ENCODE data around the gene GRIA2. TPM values are rescaled to one million over a fixed set of nuclear protein-coding genes. Genes with fewer than 3 reads are reported as not detected.
"Not testable (repeated sequence)": the region's sequence is repeated elsewhere in the genome, so short reads cannot be mapped to it uniquely, and the experiment has no call there.

Gene GRIA2
- 0.18 TPM for total RNA-seq

DNA sequence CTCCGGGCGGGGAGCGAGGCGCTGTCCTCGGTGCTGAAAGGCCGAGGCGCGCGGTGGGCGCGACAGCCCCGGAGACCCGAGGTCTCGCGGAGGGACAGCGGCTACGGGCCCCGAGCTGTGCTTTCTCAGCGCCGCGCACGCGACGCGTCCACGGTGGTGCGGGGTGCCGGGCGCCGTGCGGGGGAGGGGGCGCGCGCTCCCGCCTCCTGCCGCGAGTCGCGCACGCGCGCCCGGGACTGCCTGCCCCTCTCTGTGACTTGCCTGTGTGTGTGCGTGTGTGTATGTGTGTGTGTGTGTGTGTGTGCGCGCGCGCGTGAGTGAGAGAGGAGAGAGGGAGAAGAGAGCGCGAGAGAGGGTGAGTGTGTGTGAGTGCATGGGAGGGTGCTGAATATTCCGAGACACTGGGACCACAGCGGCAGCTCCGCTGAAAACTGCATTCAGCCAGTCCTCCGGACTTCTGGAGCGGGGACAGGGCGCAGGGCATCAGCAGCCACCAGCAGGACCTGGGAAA lies at the start of gene GRIA2:
Gene GRIA2 (plus strand): TSS at position 358 of the 511 bp plus-strand sequence. CDS start 315 bp downstream, outside the sequence.
- DNase-seq (ENCODE audit: low spot score) = no peak

DNA sequence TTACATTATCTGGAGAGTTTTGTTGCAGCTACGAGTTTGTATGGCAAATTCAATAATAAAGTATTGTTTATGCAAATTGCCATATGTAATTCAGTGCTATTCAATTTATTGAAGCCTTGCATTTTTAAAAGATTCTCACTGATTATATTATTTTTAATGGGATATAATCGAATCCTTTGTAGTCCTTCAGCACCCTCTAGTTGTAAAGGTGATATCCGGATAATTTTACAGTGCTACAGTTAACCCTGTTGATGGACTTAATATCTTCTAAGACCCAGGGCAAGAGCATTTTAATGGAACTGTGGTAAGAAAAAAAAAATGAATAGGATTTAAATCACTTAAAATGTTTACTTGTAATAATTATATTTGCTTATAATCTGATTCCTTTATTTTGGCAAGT lies 48.5 kb upstream of the GRIA2 start:
- no peak for DNase-seq (ENCODE audit: low spot score)

DNA sequence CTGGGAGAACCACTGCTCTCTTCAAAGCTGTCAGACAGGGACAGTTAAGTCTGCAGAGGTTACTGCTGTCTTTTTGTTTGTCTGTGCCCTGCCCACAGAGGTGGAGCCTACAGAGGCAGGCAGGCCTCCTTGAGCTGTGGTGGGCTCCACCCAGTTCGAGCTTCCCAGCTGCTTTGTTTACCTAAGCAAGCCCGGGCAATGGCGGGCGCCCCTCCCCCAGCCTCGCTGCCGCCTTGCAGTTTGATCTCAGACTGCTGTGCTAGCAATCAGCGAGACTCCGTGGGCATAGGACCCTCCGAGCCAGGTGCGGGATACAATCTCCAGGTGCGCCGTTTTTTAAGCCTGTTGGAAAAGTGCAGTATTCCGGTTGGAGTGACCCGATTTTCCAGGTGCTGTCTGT lies 40.3 kb upstream of the GRIA2 start:
- DNase-seq (ENCODE audit: low spot score) = not testable (repeated sequence)

DNA sequence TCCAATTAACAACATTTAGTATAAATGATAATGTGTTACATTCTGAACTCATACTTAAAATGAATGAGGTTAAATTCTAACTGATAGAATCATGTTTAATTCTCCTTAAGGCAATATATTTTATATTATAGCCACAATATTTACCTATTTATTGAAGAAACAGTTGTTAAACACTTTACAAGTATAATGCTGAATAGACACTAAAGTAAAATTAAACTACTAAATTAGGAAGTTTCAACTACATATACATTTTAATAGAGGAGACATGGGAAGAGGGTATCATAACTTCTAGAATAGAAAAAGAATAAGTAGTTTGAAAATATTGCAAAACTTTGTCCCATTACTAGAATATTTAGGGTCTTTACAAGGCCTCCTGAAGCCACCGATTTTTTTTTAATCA lies 36.2 kb upstream of the GRIA2 start:
- no peak for DNase-seq (ENCODE audit: low spot score)

DNA sequence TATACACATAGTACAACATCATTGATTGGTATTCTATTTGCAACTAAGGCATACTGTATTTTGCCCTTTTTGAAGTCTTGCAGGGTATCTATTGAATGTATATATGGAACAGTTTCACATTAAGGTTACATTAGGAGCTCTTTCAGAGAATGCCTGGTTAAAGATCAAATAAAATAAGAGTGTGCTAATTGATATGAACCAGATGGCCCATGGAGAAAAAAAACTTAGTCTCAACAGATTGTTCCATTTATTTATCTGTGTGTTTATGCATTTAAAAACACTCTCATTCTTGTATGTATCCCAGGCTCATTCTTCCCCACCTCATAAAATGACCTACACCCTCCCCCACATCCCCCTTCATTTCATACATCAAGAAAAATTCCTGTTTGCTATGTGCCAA lies 35.2 kb upstream of the GRIA2 start:
- no peak for DNase-seq (ENCODE audit: low spot score)

DNA sequence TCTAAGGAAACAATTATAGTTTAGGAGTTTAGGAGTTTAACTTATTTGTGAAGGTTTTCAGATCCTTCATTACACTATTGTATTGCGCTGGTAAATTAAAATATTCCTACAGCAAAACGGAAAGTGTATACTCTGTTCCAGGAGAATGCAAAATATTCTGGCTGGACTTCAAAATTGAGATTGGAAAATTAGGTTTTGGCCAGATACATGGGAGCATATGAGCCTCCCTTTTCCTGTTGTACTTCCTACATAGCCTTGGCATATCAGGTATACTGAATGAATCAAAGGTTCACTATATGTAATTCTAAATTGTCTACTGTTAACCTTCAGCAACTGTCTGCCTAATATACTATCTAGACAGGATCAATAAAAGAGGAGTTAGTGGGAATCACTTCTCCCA lies 25.2 kb upstream of the GRIA2 start:
- no peak for DNase-seq (ENCODE audit: low spot score)

DNA sequence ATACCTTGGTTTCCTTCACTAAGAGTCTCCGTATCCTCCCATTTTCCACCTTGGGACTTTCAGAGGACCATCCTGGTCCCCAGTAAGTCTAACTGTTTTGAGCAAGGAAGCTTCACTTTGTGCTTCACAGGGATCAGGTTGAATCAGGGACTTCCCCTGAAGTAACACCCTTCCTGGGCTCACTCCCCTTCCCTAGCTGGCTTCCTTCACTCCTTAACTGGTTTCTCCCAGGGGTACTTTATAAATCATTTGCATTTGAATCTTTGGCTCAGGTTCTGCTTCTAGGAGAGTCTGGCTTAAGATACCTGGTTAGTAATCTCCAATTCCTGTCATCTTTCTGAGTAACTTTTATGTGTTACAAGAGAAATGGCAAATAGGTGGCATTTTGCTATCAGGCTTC lies 24.5 kb upstream of the GRIA2 start:
- no peak for DNase-seq (ENCODE audit: low spot score)

DNA sequence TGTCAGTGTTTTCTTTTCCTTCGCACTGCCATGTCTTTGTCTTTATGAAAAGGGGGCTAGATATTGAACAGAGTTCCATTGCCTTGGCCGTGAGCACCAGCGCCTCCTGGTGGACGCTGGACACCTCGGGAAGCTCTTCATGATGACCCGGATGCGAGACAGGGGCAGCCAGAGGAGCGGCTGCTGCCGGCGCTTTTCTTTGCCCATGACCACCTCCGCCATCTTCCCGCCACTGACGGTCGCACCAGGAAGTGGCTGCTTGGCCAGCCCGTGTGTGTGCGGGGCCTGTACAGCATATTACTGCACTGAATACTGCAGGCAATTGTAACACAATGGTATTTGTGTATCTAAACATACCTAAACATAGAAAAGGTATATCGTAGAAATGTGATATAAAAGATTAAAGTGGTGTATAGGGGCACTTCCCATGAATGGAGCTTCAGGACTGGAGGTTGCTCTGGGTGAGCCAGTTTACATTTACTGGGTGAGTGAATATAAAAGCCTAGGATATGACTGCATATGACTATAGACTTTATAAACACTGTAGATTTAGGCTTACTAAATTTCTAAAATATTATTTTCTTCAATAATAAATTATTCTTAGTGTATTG lies 15.8 kb upstream of the GRIA2 start:
- DNase-seq (ENCODE audit: low spot score) = no peak

DNA sequence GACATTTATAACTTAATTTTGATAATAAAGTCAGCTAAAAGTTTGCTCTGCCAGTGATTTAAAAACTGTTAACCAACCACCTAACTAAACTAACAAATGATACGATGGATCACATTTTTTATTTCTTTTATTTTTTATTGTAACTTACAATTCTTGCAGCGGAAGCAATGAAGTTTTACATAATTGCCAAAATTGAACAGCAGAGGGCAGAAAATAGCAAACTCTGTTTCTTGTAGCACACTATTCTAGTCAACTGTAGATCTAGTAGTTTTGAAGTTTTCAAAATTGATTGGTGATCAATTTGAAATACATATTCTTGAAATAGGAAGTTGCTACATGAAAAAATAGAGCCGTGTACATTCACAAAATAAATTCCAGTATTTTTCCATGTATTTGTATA lies 2.8 kb upstream of the GRIA2 start:
- no peak for DNase-seq (ENCODE audit: low spot score)

DNA sequence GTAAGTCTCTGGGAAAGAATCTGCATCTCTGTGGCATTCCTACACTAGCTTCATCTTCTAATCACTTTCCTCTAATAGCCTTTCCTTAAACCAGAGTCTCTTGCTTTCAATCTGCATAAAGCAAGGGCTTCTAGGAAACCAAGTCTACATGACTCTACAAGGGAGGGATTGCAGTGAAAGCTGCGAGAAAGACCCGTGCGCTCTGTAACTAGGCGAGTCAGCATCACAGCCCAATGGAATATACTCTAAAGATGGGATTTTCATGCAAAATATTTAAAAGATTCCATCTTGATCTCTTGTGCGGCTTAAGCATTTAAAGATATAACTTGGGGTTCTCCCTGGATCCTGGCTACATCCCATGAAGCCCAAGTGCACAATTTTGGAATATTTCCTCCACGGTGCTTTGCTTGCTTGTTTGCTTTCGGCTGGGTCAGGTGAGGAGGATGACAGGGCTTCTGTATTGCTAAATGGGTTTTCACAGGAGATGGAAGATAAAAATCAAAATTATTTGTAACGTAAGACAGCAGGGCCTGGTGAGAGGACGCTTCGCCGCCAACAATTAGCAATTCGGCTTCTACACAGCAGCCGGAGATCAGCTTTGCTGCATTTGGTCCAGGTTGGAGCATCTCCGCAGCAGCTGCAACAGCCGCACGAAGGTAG lies 687 bp upstream of the GRIA2 start:
- no peak for DNase-seq (ENCODE audit: low spot score)

DNA sequence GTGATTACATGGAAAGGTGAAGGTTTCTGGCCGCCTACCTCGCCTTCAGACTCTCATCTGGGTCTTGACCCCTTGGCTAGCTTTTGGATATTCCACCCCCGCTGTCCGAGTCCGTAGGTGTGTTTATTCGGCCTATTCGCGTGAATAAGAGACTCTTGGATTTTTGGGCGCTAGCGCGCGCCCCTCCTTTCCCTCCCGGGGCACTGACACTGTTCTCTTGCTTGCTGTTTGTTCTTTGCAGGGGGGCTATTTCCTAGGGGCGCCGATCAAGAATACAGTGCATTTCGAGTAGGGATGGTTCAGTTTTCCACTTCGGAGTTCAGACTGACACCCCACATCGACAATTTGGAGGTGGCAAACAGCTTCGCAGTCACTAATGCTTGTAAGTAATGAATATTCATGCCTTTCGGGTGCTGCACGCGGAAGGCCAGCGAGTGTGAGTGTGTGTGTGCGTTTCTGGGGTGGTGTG lies 932 bp downstream of the GRIA2 start:
- no peak for DNase-seq (ENCODE audit: low spot score)

DNA sequence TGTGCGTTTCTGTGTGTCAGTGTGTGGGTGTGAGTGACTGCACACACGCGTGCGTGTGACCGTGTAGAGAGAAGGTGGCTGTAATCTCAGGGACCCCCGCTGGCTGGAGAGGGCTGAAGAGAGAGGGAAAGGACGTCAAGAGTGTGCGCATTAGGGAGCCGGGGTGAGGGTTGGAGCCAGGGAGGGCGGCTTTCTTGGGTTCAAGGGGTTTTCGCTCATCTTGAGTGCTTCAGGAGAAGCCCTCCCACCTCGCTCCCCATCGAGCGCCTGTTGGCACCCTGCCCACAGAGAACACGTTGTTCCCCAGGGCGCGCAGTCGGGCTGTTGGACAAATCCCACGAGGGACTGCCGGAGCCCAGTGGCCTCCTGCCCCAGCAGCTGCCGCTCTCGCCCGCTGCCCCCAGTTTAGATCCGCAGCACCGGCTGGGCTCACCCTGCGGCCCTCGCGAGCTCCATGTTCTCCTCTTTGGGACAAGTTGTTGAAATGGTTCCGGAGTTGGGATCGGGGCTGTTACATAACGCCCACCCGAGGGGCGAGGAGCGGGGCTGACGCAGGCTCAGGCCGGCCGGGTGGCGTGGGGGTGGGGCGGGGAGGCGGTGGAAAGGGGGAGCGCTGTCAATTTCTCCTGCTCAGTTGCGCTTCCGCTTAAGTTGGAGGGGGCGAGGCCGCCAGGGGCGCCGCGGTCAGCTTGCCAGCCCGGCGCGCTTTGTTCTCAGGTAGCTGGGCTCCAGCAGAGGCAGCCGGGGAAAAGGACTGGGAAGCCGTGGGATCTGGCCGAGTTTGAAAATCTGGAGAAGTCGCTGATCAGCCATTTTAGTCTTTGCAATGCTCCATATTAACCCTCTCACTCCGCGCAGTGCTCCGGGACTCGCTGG lies 1.6 kb downstream of the GRIA2 start:
- DNase-seq (ENCODE audit: low spot score) = no peak

DNA sequence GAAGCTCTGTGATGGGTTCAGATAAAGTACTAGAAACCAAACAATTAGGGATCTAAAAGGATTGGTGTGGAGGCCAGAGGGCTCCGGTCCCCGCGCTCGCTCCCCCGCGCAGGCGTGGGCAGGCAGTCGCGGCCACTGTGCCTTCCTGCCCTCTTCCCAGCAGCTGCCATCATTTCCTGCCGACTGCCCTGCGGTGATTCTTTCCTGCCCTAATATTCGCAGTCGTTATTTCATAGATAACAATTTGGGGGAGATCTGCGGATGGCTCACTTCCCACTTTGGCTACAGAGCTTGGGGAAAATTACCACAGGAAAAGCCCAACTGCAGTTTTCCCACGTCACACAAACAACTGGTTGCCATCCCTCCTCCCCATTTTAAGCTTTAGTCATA lies 2.2 kb downstream of the GRIA2 start:
- DNase-seq (ENCODE audit: low spot score) = no peak

DNA sequence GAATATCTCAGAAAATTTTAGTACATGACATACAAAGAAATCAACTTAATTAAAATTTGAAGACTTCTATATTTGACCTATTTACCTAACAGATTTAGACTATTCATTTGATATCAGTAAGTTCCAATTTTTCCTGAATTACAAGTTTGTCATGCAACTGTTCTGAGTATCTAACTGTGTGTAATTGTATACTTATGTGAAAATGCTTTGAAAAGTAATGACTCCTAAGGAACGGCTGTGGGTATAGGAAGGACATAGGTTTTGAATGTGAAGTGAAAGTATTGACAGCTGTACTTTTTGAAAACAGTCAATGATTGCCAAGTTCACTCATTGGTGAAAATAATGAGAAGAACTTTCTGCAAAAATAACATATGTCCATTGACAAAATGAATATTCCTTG lies 2.9 kb downstream of the GRIA2 start:
- DNase-seq (ENCODE audit: low spot score) = no peak

DNA sequence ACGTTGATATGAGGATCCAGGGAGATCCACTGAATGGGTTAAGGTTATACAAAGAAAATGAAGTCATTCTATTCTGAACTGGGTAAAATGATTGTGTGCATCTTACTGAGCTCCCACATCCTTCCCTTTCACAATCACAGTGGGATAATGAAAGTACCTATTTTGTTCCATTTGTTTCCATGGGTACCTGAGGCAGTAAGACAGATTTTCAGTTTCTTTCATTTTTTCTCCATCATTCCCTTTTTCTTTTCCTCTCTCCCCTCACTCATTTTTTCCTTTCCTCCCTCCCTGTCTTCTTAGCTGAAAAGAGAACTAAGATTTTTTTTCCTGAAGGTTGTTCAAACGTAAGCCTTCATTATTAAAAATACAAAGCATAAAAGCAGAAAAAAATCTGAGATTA lies 4.6 kb downstream of the GRIA2 start:
- no peak for DNase-seq (ENCODE audit: low spot score)

DNA sequence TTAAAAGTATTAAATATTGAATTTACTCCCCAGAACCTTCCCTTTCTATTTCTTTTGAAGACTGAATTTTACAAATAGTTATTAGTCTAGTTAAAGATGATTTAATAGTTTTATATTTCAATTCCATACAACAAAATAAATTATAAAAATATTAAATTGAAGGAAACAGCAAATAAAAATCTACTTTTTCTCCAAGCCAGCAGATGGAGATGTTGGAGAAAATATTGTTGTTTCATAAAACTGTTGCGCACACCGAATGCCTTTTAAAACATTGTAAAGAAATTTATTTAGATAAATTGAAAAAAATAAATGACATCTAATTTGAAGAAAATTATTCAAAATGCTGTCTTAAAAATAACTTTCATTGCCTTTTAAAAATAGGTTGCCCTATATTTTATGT lies 5.5 kb downstream of the GRIA2 start:
- DNase-seq (ENCODE audit: low spot score) = no peak

DNA sequence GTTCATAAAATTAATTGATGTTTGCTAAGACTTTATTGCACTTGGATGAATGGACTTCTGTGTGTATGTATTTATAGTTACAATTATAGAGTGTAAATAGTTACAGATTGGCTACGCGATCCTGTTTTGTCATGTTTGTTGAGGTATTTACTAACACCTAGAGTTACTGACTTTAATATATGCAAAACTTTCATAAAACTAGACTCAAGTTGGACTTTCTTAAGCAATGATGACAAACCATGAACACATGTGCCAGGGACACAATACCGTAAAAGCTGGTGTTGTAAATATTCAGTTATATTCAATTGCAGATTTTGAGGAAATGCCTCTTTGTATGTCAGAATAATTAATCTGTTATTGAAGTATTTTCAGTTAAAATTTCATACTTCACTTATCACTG lies 6.1 kb downstream of the GRIA2 start:
- DNase-seq (ENCODE audit: low spot score) = no peak

DNA sequence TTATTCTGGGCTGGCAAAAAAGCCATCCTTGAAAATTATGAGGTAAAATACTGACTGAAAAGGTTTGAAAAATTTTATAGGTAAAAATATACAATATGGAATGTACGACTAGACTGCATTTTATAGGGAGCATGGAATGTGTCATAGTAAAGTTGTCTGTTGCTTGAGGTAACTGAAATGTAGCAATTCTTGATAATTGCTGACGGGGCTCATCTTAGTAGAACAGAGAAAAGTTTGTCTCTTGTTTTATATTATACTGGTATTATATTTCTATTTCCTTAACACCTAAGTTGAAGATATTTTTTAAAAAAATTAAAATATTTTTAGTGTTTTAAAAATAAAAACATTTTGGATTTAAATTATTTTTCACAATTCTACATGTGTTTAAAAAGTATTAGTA lies 11.0 kb downstream of the GRIA2 start:
- DNase-seq (ENCODE audit: low spot score) = no peak

DNA sequence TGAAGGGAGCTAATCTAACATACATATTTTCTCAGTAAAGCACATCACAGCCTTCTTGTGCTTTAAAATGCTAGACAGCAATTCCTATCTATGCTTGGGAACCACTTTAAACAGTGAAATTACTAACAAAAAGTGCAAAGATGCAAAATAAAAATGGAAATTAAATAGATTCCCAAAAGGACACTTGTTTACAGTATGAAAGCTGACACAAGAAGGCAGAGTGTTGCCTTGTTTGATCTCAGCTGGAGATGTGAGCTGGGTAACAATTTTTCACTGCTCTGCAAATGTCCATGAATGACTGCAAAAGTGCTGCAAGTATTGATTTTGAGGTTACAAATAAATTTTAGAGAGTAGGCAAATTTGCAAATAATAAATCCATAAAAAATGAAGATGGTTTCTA lies 22.3 kb downstream of the GRIA2 start:
- no peak for DNase-seq (ENCODE audit: low spot score)

DNA sequence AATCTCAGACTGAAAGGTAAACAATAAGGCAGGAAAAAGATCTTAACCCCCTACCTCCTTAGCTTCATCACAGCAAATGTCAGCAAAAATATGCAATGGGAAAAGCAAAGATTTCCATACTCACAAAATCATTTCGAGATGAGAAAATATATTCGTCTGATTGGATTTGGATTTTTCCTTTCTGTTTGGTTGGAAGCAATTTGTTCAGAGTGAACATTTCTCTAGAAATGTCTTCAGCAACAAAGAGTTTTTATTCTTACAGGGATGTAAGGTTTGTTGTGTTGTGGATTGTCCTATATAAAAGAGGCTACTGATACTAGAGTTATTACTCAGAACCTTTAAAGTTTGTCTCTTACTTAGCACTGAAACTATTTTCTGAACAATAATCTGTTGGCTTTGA lies 23.8 kb downstream of the GRIA2 start:
- no peak for DNase-seq (ENCODE audit: low spot score)

DNA sequence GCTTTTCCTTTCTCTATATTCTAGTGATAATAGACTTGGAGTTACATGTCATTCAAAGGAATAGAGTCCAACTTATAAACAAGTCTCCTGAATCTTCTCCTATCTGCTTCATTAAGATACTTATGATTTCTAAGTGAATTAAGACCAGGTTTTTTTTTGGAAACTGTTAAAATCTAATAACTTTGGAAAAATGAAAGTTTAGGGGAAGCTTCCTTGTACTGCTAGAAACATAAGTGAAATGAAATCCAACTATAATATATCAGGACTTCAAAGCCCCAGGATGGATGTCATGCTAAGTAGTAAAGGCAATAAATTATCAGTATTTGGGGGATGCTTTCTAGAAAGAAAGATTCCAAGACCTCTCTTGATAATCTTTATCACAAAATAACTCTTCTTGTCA lies 24.8 kb downstream of the GRIA2 start:
- DNase-seq (ENCODE audit: low spot score) = no peak

DNA sequence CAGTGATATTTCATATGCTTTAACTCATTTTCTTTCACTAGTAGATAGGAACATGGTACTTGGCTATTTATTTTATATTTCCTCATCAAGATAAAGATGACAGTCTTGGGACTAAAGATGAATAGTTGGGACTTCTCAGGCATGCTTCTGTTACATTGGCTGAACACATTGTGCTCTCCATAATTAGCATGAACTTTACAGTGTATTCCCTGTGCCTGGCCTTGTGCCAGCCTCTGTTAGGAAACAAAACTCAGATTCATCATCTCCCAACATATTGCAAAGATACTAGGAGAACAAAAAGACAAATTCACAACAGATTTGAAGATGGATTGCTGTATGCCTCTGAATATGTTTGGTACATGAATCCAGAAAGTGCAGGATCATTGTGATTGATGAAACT lies 26.4 kb downstream of the GRIA2 start:
- DNase-seq (ENCODE audit: low spot score) = peak; percentile 44

DNA sequence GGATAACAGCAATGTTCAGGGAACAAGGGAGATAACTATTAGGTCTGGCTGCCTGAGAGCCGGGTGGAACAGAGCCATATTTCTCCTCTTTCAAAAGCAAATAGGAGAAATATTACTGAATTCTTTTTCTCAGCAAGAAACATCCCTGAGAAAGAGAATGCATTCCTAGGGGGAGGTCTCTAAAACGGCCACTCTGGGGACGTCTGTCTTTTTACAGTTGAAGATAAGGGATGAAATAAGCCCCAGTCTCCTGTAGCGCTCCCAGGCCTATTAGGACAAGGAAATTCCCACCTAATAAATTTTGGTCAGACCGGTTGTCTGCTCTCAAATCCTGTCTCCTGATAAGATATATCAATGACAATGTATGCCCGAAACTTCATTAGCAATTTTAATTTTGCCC lies 37.6 kb downstream of the GRIA2 start:
- DNase-seq (ENCODE audit: low spot score) = not testable (repeated sequence)
